GM12878 (cell line): Measurements from ENCODE around the gene ZNF791. TPM values are rescaled to one million over a fixed set of nuclear protein-coding genes. Genes with fewer than 3 reads are reported as not detected.

Experiments
- ATAC-seq: fragments of 200-7000 bp; cut with Tn5 transposase; 3 replicates; pipeline ENCODE4 v1.9.1; 2020; ENCODE audit warnings: mild to moderate bottlenecking, moderate library complexity
- BruUV-seq: library from RNA; stranded (reverse); fragments of 400-500 nt; replicated peaks from 2 replicates; lab custom pipeline; 2021; lab: Mats Ljungman, UMichigan
- CTCF ChIA-PET: fragments of 300-600 bp; sonication (Branson Sonifier 250); formaldehyde crosslinking; extraction: SDS; loops from one replicate; lab custom pipeline; 2021; ENCODE audit warnings: inconsistent platforms; lab: Yijun Ruan, JAX
- POLR2A ChIA-PET: fragments of 350-600 bp; formaldehyde crosslinking; extraction: SDS; loops from one replicate; lab custom pipeline; 2021; ENCODE audit warnings: inconsistent platforms; lab: Charles Lee
- RAD21 ChIA-PET: fragments of 300-600 bp; sonication (Branson Sonifier 250); formaldehyde crosslinking; loops from one replicate; lab custom pipeline; 2023; ENCODE audit warnings: antibody characterized with exemption; ENCODE audit not compliant: unreplicated experiment; lab: Charles Lee
- SMC1A ChIA-PET: fragments of 300-600 bp; sonication (Branson Sonifier 250); formaldehyde crosslinking; loops from one replicate; lab custom pipeline; 2023; ENCODE audit not compliant: unreplicated experiment, uncharacterized antibody; lab: Charles Lee
- DNase-seq: peaks from one replicate; pipeline ENCODE4 v3.0.0-alpha.2; 2011; ENCODE audit warnings: low read depth, low spot score
- FAIRE-seq: peaks from 3 replicates; lab custom pipeline; 2011; peaks lifted over from hg19 to GRCh38; lab: Jason Lieb, UNC
- H2AFZ ChIP-seq: 2 replicates; pipeline ENCODE4 v1.6.0; 2011; ENCODE audit warnings: low read depth, low read length, control low read depth; ENCODE audit not compliant: control insufficient read depth
- H3K27ac ChIP-seq: 2 replicates; pipeline ENCODE4 v1.5.1; 2011; ENCODE audit warnings: control low read depth; ENCODE audit not compliant: control insufficient read depth, insufficient read depth
- H3K27me3 ChIP-seq, 2 experiments: replicated peaks in 1 of 2; 2 replicates each; pipeline versions ENCODE4 v1.6.0 to v1.6.1; 2011; ENCODE audit warnings: low read length in 1 of 2; ENCODE audit not compliant: control insufficient read depth in 2 of 2, insufficient read depth in 2 of 2
- H3K36me3 ChIP-seq, 2 experiments: 2 replicates each; pipeline ENCODE4 v1.5.1; 2011; ENCODE audit warnings: low read length in 1 of 2; ENCODE audit not compliant: control insufficient read depth in 2 of 2, insufficient read depth in 2 of 2
- H3K4me1 ChIP-seq: 2 replicates; pipeline ENCODE4 v1.6.1; 2011; ENCODE audit warnings: mild to moderate bottlenecking, low read length, moderate library complexity, mixed read lengths; ENCODE audit not compliant: control insufficient read depth, insufficient read depth
- H3K4me2 ChIP-seq: 2 replicates; pipeline ENCODE4 v1.6.0; 2011; ENCODE audit warnings: control low read depth; ENCODE audit not compliant: control insufficient read depth, insufficient read depth
- H3K4me3 ChIP-seq: fragments of 200-600 bp; sonication (generic); 2 replicates; pipeline ENCODE4 v1.5.1; 2016
- H3K79me2 ChIP-seq: 2 replicates; pipeline ENCODE4 v1.6.0; 2011; ENCODE audit warnings: low read length; ENCODE audit not compliant: control insufficient read depth, insufficient read depth
- H3K9ac ChIP-seq: 2 replicates; pipeline ENCODE4 v1.8.0; 2011; ENCODE audit warnings: low read length, control low read depth, mixed read lengths; ENCODE audit not compliant: control insufficient read depth, insufficient read depth
- H3K9me3 ChIP-seq: replicated peaks from 3 replicates; pipeline ENCODE4 v1.5.1; 2011; ENCODE audit warnings: mild to moderate bottlenecking, low read length; ENCODE audit not compliant: control insufficient read depth, insufficient read depth
- H4K20me1 ChIP-seq: 2 replicates; pipeline ENCODE4 v1.6.0; 2011; ENCODE audit not compliant: control insufficient read depth, insufficient read depth
- HDAC2 ChIP-seq: fragments of 200-600 bp; sonication (generic); IDR thresholded peaks from 2 replicates; pipeline ENCODE4 v1.6.1; 2017
- HDGF ChIP-seq: fragments of 450-650 bp; IDR thresholded peaks from 2 replicates; pipeline ENCODE4 v1.6.1; 2016; ENCODE audit warnings: antibody characterized with exemption
- MYC ChIP-seq: IDR thresholded peaks from 2 replicates; pipeline ENCODE4 v1.6.1; 2011; ENCODE audit warnings: mild to moderate bottlenecking, low read length, moderate library complexity, inconsistent platforms; ENCODE audit not compliant: insufficient read depth, insufficient replicate concordance, insufficient read length, severe bottlenecking
- RCOR1 ChIP-seq: conservative IDR thresholded peaks from 2 replicates; pipeline ENCODE4 v1.6.1; 2012; ENCODE audit warnings: low read depth, low read length, improper control_type of control experiment
- WGBS: methylation state at CpG from one replicate; pipeline ENCODE4 v1.1.6; 2016; ENCODE audit warnings: low lambda C conversion rate; ENCODE audit not compliant: insufficient replicate concordance, insufficient coverage; ENCODE audit errors: missing lambda C conversion rate; 5-methylcytosine and 5-hydroxymethylcytosine counted together
- in situ Hi-C: fragments of 300-500 bp; cut with MboI; formaldehyde crosslinking; loops from 9 replicates; pipeline ENCODE4 v1.14.3; 2018; ENCODE audit warnings: mixed read lengths
- intact Hi-C: fragments of 100-400 bp; cut with micrococcal nuclease; formaldehyde crosslinking; loops from one replicate; pipeline ENCODE4 v1.14.2; 2022; ENCODE audit not compliant: unreplicated experiment
- polyA plus RNA-seq, 11 experiments: library from polyadenylated mRNA; depleted of rRNA in 4 of 11; unstranded in 6 of 11; stranded (reverse) in 5 of 11; fragments of >200 nt; fragmentation: Nextera tagmentation in 4 of 11; fragmentation: Illumina TruSeq in 1 of 11; extraction: Ambion mirVana in 4 of 11; extraction: Trizol in 1 of 11; gene quantifications; 1 replicate in 1 of 11; 2 replicates in 10 of 11; pipeline versions ENCODE4 v1.2.1 to v1.2.3, GENCODE V29; 2011 to 2016; ENCODE audit warnings: inconsistent platforms in 2 of 11, missing spikeins in 2 of 11, low read depth in 1 of 11
- total RNA-seq, 4 experiments: library from RNA; depleted of rRNA in 3 of 4; stranded (reverse); fragments of >200 nt in 3 of 4; fragmentation: Illumina TruSeq in 1 of 4; extraction: Trizol in 1 of 4; gene quantifications; 2 replicates each; pipeline versions ENCODE4 v1.2.1 to v1.2.3, GENCODE V29; 2013 to 2021
- TF ChIP-seq, protein P1 (sequence below): IDR thresholded peaks from 2 replicates; pipeline ENCODE4 v1.6.1; 2012; ENCODE audit warnings: low read depth, low read length, improper control_type of control experiment

ZNF791 gene
- total and polyA plus RNA-seq, 10 of the 15 experiments (the other 5 are each of a cell fraction or from before 2014, with no cell fraction given) = 7.5 to 24.0 (median 11.8) TPM

DNA sequence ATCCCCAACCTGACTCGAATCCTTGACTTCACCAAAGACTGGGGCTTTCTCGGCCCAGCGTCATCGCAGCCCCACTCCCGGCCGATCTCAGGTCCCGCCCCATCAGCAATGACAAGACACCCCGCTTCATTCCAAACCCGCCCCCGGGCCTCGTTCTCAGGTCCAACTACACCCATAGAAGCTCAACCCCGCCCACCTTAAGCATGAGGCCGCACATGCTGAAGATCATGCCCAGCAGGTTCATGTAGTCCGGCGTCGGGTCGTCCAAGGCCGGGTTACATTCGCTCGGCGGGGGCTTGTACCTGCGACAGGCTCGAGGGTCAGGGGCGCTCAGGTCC is 58.2 kb downstream of the ZNF791 start:
- TF ChIP-seq, protein P1, sequence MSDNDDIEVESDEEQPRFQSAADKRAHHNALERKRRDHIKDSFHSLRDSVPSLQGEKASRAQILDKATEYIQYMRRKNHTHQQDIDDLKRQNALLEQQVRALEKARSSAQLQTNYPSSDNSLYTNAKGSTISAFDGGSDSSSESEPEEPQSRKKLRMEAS = peak; percentile 59
- peak; percentile 16 for TF ChIP-seq MYC
- TF ChIP-seq HDGF = peak; percentile 50; the same call in 1 of the 2 replicates
- no peak for TF ChIP-seq HDAC2
- no peak for TF ChIP-seq RCOR1
- no peak for DNase-seq
- POLR2A ChIA-PET = interaction anchor here (0.6 to 1.8 kb wide), 6 partner anchors 9 to 683 kb away, joined by 3 to 4 read pairs (median 3); partner anchors contain the start of genes TRIR, ZNF490 and ZNF791
- SMC1A ChIA-PET = interaction anchor here (1.0 to 1.3 kb wide), 4 partner anchors 13 to 95 kb away, joined by 3 to 4 read pairs (median 4); partner anchors contain the start of genes DHPS, ZNF490 and ZNF791
- Histone ChIP-seq H3K27me3 (no peaks in the 10 kb centered on the region), H3K4me1 (peaks cover 30% of the 10 kb centered on the region), H3K36me3 (peaks cover 8 to 16% of the 10 kb centered on the region in 2 experiments), H3K4me2 (peak overlapping the region; percentile 60), H3K79me2 (peaks cover 52% of the 10 kb centered on the region), H2AFZ (peak overlapping the region; percentile 99), H3K9me3 (no peaks in the 10 kb centered on the region), H3K27ac (peak overlapping the region; percentile 100), H3K9ac (peak overlapping the region; percentile 99), H4K20me1 (no peaks in the 10 kb centered on the region), H3K4me3 (peak overlapping the region; percentile 92)
- TSS peak; percentile 57 for BruUV-seq
- in situ Hi-C loops = no loop called here
- 2% methylated on average over 24 of the region's 24 CpGs for WGBS
- FAIRE-seq = no peak
- ATAC-seq = peak; percentile 9
- CTCF ChIA-PET = interaction anchor here (1.4 to 2.3 kb wide), 3 partner anchors 12 to 105 kb away, joined by 3 to 11 read pairs (median 5); partner anchors contain the start of genes DHPS, ZNF490 and ZNF791
- RAD21 ChIA-PET = interaction anchor here (1.0 to 1.1 kb wide), 3 partner anchors 12 to 65 kb away, joined by 3 to 4 read pairs (median 4); partner anchors contain the start of genes DHPS, ZNF490 and ZNF791
- intact Hi-C loops = no loop called here
